SK-N-SH (cell line): Measurements from ENCODE around the gene SLFN12. TPM values are rescaled to one million over a fixed set of nuclear protein-coding genes. Genes with fewer than 3 reads are reported as not detected.

Experiments used
- CTCF ChIA-PET: fragments of 300-600, 350-600 bp; formaldehyde crosslinking; extraction: SDS; loops from one replicate; lab custom pipeline; 2021; lab: Yijun Ruan, JAX
- POLR2A ChIA-PET: fragments of 350-600 bp; sonication (Branson Sonifier 250); formaldehyde crosslinking; extraction: SDS; loops from one replicate; lab custom pipeline; 2020; ENCODE audit warnings: antibody characterized with exemption, inconsistent platforms; lab: Yijun Ruan, JAX
- DNase-seq: peaks from one replicate; pipeline ENCODE4 v3.0.0; 2012
- H2AFZ ChIP-seq: fragments of 200-600 bp; sonication (generic); 2 replicates; pipeline ENCODE4 v1.8.1; 2016; ENCODE audit warnings: antibody characterized with exemption, mild to moderate bottlenecking, low read depth
- H3F3A ChIP-seq: fragments of 200-600 bp; sonication (generic); replicated peaks from 2 replicates; pipeline ENCODE3; 2016; ENCODE audit warnings: antibody characterized with exemption, mild to moderate bottlenecking; ENCODE audit not compliant: insufficient read depth
- H3K27ac ChIP-seq, 2 experiments: fragments of 200-500 bp in 1 of 2; fragments of 200-600 bp in 1 of 2; sonication (Bioruptor generic) in 1 of 2; sonication (generic), shearing (Covaris generic) in 1 of 2; 2 replicates each; pipeline versions ENCODE4 v1.5.1 to v1.6.1; 2014 to 2016; ENCODE audit warnings: low read depth in 2 of 2, inconsistent platforms in 1 of 2, low read length in 1 of 2, mild to moderate bottlenecking in 1 of 2, mixed read lengths in 1 of 2
- H3K27me3 ChIP-seq: fragments of 200-600 bp; sonication (generic), shearing (Covaris generic); 2 replicates; pipeline ENCODE4 v1.6.1; 2016; ENCODE audit warnings: mixed run types; ENCODE audit not compliant: insufficient read depth
- H3K36me3 ChIP-seq, 2 experiments: fragments of 200-500 bp in 1 of 2; fragments of 200-600 bp in 1 of 2; sonication (Bioruptor generic) in 1 of 2; sonication (generic) in 1 of 2; replicated peaks in 1 of 2; 2 replicates each; pipeline versions ENCODE3 to v1.5.1; 2014 to 2016; ENCODE audit warnings: low read length in 1 of 2, mild to moderate bottlenecking in 1 of 2; ENCODE audit not compliant: insufficient read depth in 2 of 2, control insufficient read depth in 1 of 2
- H3K4me1 ChIP-seq, 2 experiments: fragments of 200-500 bp in 1 of 2; fragments of 200-600 bp in 1 of 2; sonication (Bioruptor generic) in 1 of 2; sonication (generic), shearing (Covaris generic) in 1 of 2; 2 replicates each; pipeline versions ENCODE4 v1.5.1 to v1.6.1; 2014 to 2016; ENCODE audit warnings: low read depth in 1 of 2, low read length in 1 of 2, mixed run types in 1 of 2; ENCODE audit not compliant: insufficient read depth in 2 of 2, control insufficient read depth in 1 of 2
- H3K4me2 ChIP-seq: fragments of 200-600 bp; sonication (generic), shearing (Covaris generic); 2 replicates; pipeline ENCODE4 v1.6.1; 2017; ENCODE audit warnings: mixed run types
- H3K4me3 ChIP-seq, 2 experiments: fragments of 200-500 bp in 1 of 2; fragments of 200-600 bp in 1 of 2; sonication (Bioruptor generic) in 1 of 2; sonication (generic), shearing (Covaris generic) in 1 of 2; 2 replicates each; pipeline versions ENCODE4 v1.5.1 to v1.8.1; 2014 to 2016; ENCODE audit warnings: low read depth in 2 of 2, inconsistent platforms in 1 of 2, low read length in 1 of 2, mild to moderate bottlenecking in 1 of 2, mixed read lengths in 1 of 2, moderate library complexity in 1 of 2
- H3K79me2 ChIP-seq: fragments of 200-600 bp; sonication (generic); 2 replicates; pipeline ENCODE4 v1.8.1; 2017; ENCODE audit warnings: mild to moderate bottlenecking; ENCODE audit not compliant: insufficient read depth
- H3K9ac ChIP-seq: fragments of 200-600 bp; sonication (generic); 2 replicates; pipeline ENCODE4 v1.6.1; 2017; ENCODE audit warnings: mixed run types
- H3K9me2 ChIP-seq: fragments of 200-600 bp; sonication (generic); 2 replicates; pipeline ENCODE4 v1.6.1; 2017; ENCODE audit warnings: mixed run types
- H3K9me3 ChIP-seq: fragments of 200-600 bp; sonication (generic); 2 replicates; pipeline ENCODE4 v1.6.1; 2017; ENCODE audit warnings: mixed run types, mild to moderate bottlenecking, moderate library complexity
- H4K20me1 ChIP-seq: fragments of 200-600 bp; sonication (generic); 2 replicates; pipeline ENCODE4 v1.6.1; 2017; ENCODE audit warnings: mild to moderate bottlenecking, mixed run types; ENCODE audit not compliant: insufficient read depth
- CTCF ChIP-seq: fragments of 200-600 bp; sonication (generic); IDR thresholded peaks from 2 replicates; pipeline ENCODE4 v1.6.1; 2017; ENCODE audit warnings: antibody characterized with exemption, mild to moderate bottlenecking, moderate library complexity
- ELF1 ChIP-seq: IDR thresholded peaks from 2 replicates; pipeline ENCODE4 v1.4.0; 2012
- EZH2phosphoT487 ChIP-seq: fragments of 200-600 bp; sonication (generic); IDR thresholded peaks from 2 replicates; pipeline ENCODE4 v1.6.1; 2017; ENCODE audit warnings: low read depth, mixed run types, mild to moderate bottlenecking, antibody characterized with exemption, moderate library complexity, borderline replicate concordance
- FOSL2 ChIP-seq: IDR thresholded peaks from 2 replicates; pipeline ENCODE4 v1.4.0; 2012; ENCODE audit warnings: low read depth, mild to moderate bottlenecking, moderate library complexity, borderline replicate concordance
- FOXJ3 ChIP-seq: sonication (generic); formaldehyde crosslinking; IDR thresholded peaks from 2 replicates; pipeline ENCODE4 v1.5.1; 2020; ENCODE audit warnings: mild to moderate bottlenecking, missing genetic modification reagents
- FOXM1 ChIP-seq: IDR thresholded peaks from 2 replicates; pipeline ENCODE4 v1.4.0; 2012; ENCODE audit warnings: low read depth, mild to moderate bottlenecking
- GATA2 ChIP-seq: sonication (generic); formaldehyde crosslinking; IDR thresholded peaks from 2 replicates; pipeline ENCODE4 v1.5.0; 2020; ENCODE audit warnings: mild to moderate bottlenecking, missing genetic modification reagents
- IRF3 ChIP-seq: fragments of 150-350 bp; IDR thresholded peaks from 2 replicates; pipeline ENCODE4 v1.6.1; 2016; ENCODE audit warnings: mild to moderate bottlenecking, low read depth, low read length
- MEF2A ChIP-seq: IDR thresholded peaks from 2 replicates; pipeline ENCODE4 v1.4.0; 2012; ENCODE audit warnings: low read depth, borderline replicate concordance
- NRF1 ChIP-seq: IDR thresholded peaks from 2 replicates; pipeline ENCODE4 v1.6.1; 2012; ENCODE audit warnings: low read depth, mild to moderate bottlenecking, low read length
- PBX3 ChIP-seq: IDR thresholded peaks from 2 replicates; pipeline ENCODE4; 2012
- RAD21 ChIP-seq: IDR thresholded peaks from 2 replicates; pipeline ENCODE4 v1.6.1; 2012; ENCODE audit warnings: mild to moderate bottlenecking, low read length
- RCOR1 ChIP-seq: fragments of 150-350 bp; IDR thresholded peaks from 2 replicates; pipeline ENCODE4 v1.6.1; 2017; ENCODE audit warnings: antibody characterized with exemption, low read length
- SIN3A ChIP-seq: IDR thresholded peaks from 2 replicates; pipeline ENCODE4 v1.6.1; 2012; ENCODE audit warnings: low read depth, mild to moderate bottlenecking, low read length, moderate library complexity, borderline replicate concordance
- SMC3 ChIP-seq: IDR thresholded peaks from 2 replicates; pipeline ENCODE4 v1.6.1; 2012; ENCODE audit warnings: low read depth, low read length, improper control_type of control experiment
- TCF12 ChIP-seq: IDR thresholded peaks from 2 replicates; pipeline ENCODE4 v1.4.0; 2012
- YY1 ChIP-seq: IDR thresholded peaks from 2 replicates; pipeline ENCODE4 v1.4.0; 2012; ENCODE audit warnings: low read depth, mild to moderate bottlenecking
- WGBS: methylation state at CpG from one replicate; pipeline ENCODE4 v1.1.6; 2017; ENCODE audit warnings: low lambda C conversion rate; 5-methylcytosine and 5-hydroxymethylcytosine counted together
- polyA plus RNA-seq, 3 experiments: library from polyadenylated mRNA; depleted of rRNA; stranded (reverse); fragments of >200 nt; gene quantifications; 2 replicates each; pipeline ENCODE4 v1.2.3, GENCODE V29; 2012
- TF ChIP-seq, protein P1 (sequence below): fragments of 150-350 bp; IDR thresholded peaks from 2 replicates; pipeline ENCODE4 v1.6.1; 2017; ENCODE audit warnings: antibody characterized with exemption, low read length, low read depth, borderline replicate concordance

Gene SLFN12
- polyA plus RNA-seq, 1 of the 3 experiments (the other 2 are of a cell fraction), result 5.6 TPM

DNA sequence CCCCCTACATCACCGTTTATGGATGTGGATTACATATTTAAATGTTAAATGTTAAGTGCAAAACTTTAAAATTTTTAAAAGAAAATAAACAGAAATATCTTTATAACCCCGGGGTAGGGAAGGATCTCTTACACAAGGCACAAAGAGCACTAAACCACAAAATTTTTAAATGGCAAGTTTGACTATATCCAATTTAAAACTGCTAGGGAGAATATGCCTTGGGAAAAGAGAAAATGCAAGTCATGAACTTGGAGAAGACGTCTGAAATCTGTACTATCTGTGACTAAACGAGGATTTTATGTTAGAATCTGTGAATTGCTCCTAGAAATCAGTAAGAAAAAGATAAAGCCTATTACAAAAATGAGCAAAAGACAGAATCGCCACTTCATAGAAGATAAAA is 44.9 kb upstream of the SLFN12 start:
- no peak overlapping the region for H3K4me3 ChIP-seq
- H3K27ac ChIP-seq, result no peak overlapping the region
- H3K4me1 ChIP-seq, result no peaks in the 10 kb centered on the region
- ChIA-PET CTCF (no interaction called here), POLR2A (no interaction called here)
- no peak for TF ChIP-seq SMC3
- no peaks in the 10 kb centered on the region for H3K9me2 ChIP-seq
- 4% methylated on average over 5 of the region's 5 CpGs for WGBS
- H4K20me1 ChIP-seq, result no peaks in the 10 kb centered on the region
- no peaks in the 10 kb centered on the region for H3F3A ChIP-seq
- H3K27me3 ChIP-seq, result peaks cover 35% of the 10 kb centered on the region
- H3K36me3 ChIP-seq, result no peaks in the 10 kb centered on the region
- no peak overlapping the region for H2AFZ ChIP-seq
- no peaks in the 10 kb centered on the region; the same call in 1 of the 2 replicates for H3K9me3 ChIP-seq
- no peak for DNase-seq
- no peak overlapping the region for H3K9ac ChIP-seq
- no peaks in the 10 kb centered on the region for H3K79me2 ChIP-seq
- H3K4me2 ChIP-seq, result no peak overlapping the region

- Histone ChIP-seq H3K4me1 (no peaks in the 10 kb centered on the region), H4K20me1 (no peaks in the 10 kb centered on the region), H3F3A (no peaks in the 10 kb centered on the region), H3K4me2 (no peak overlapping the region), H2AFZ (no peak overlapping the region), H3K27me3 (peaks cover 27% of the 10 kb centered on the region), H3K4me3 (no peak overlapping the region), H3K9me2 (no peaks in the 10 kb centered on the region), H3K36me3 (no peaks in the 10 kb centered on the region), H3K9ac (no peak overlapping the region), H3K27ac (no peak overlapping the region), H3K9me3 (no peaks in the 10 kb centered on the region; the same call in 1 of the 2 replicates), H3K79me2 (no peaks in the 10 kb centered on the region)
- no peak for DNase-seq
- 6% methylated on average over 2 of the region's 2 CpGs for WGBS
- TF ChIP-seq FOXM1, result no peak
- TF ChIP-seq, protein P1, sequence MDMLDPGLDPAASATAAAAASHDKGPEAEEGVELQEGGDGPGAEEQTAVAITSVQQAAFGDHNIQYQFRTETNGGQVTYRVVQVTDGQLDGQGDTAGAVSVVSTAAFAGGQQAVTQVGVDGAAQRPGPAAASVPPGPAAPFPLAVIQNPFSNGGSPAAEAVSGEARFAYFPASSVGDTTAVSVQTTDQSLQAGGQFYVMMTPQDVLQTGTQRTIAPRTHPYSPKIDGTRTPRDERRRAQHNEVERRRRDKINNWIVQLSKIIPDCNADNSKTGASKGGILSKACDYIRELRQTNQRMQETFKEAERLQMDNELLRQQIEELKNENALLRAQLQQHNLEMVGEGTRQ, result no peak
- TF ChIP-seq RAD21, result no peak
- TF ChIP-seq GATA2 (CRISPR knock-in tag), result no peak
- TF ChIP-seq RCOR1, result no peak
- no peak for TF ChIP-seq PBX3
- TF ChIP-seq FOXJ3 (CRISPR knock-in tag), result no peak
- CTCF ChIA-PET, result no interaction called here
- POLR2A ChIA-PET, result no interaction called here
Observed at GRCh38 chr17:35476283-35476820, 44.1 kb upstream of the SLFN12 start.

GRCh38 chr17:35468475-35468874 is 36.2 kb upstream of the SLFN12 start:
- H3K36me3 ChIP-seq, result no peaks in the 10 kb centered on the region
- no peak overlapping the region for H2AFZ ChIP-seq
- H4K20me1 ChIP-seq, result no peaks in the 10 kb centered on the region
- H3K4me2 ChIP-seq, result no peak overlapping the region
- WGBS, result 2% methylated on average over 4 of the region's 4 CpGs
- H3K9ac ChIP-seq, result no peak overlapping the region
- H3K27me3 ChIP-seq, result peaks cover 11% of the 10 kb centered on the region; the same call in 1 of the 2 replicates
- POLR2A ChIA-PET, result no interaction called here
- no peaks in the 10 kb centered on the region for H3K9me2 ChIP-seq
- no peak overlapping the region for H3K27ac ChIP-seq
- no peak for DNase-seq
- no peak overlapping the region for H3K4me3 ChIP-seq
- no peaks in the 10 kb centered on the region for H3K9me3 ChIP-seq
- CTCF ChIA-PET, result no interaction called here
- H3K4me1 ChIP-seq, result no peaks in the 10 kb centered on the region
- no peaks in the 10 kb centered on the region for H3K79me2 ChIP-seq
- H3F3A ChIP-seq, result no peaks in the 10 kb centered on the region
- TF ChIP-seq NRF1, result no peak
- no peak for TF ChIP-seq YY1
- TF ChIP-seq RAD21, result no peak
- no peak for TF ChIP-seq EZH2phosphoT487
- TF ChIP-seq IRF3, result no peak
- TF ChIP-seq SIN3A, result no peak
- TF ChIP-seq FOSL2, result no peak
- TF ChIP-seq ELF1, result no peak
- no peak for TF ChIP-seq MEF2A
- TF ChIP-seq GATA2 (CRISPR knock-in tag), result no peak
- no peak for TF ChIP-seq TCF12
- TF ChIP-seq RCOR1, result no peak
- TF ChIP-seq CTCF, result no peak
